Rectal smooth muscle tissue (tissue), 1 donor: ENCODE measurements around the gene HNRNPK.
"Not testable (repeated sequence)": the region's sequence is repeated elsewhere in the genome, so short reads cannot be mapped to it uniquely, and the experiment has no call there.

ENCODE experiments used
- H3K27ac ChIP-seq: one replicate; pipeline ENCODE4 v1.7.0; 2013; ENCODE audit warnings: low read depth, low read length, inconsistent platforms
- H3K27me3 ChIP-seq: one replicate; pipeline ENCODE4 v1.7.0; 2013; ENCODE audit warnings: low read length; ENCODE audit not compliant: control insufficient read depth, insufficient read depth
- H3K36me3 ChIP-seq: one replicate; pipeline ENCODE4 v1.7.0; 2013; ENCODE audit warnings: low read length; ENCODE audit not compliant: control insufficient read depth, insufficient read depth
- H3K4me1 ChIP-seq: one replicate; pipeline ENCODE4 v1.7.0; 2013; ENCODE audit warnings: low read length; ENCODE audit not compliant: control insufficient read depth, insufficient read depth
- H3K4me3 ChIP-seq: one replicate; pipeline ENCODE4 v1.7.0; 2013; ENCODE audit warnings: low read length
- H3K9ac ChIP-seq: one replicate; pipeline ENCODE4 v1.7.0; 2013; ENCODE audit warnings: low read length

HNRNPK gene

DNA sequence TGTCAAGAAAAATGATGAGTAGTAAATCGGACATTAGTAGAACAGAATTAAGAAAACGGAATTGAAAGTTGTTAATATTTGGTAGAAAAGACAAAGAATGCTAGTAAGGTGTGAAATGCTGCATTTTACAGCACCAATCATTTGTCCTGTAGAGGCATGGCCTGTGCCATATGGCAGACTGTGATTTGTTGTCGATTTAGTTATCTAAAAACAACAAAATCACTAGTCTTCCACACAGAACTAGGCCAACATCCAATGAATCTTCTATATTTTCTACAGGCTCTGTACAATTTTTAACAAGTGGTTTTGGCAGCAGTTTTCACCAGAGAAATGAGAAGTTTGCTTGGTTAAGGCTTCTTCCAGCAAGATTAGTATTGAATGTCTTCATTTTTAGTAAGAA is 10.4 kb downstream of the HNRNPK start:
- no peaks in the 10 kb centered on the region for H3K4me1 ChIP-seq
- H3K27me3 ChIP-seq: no peaks in the 10 kb centered on the region
- peaks cover 29% of the 10 kb centered on the region for H3K36me3 ChIP-seq
- H3K9ac ChIP-seq: no peak overlapping the region
- no peak overlapping the region for H3K27ac ChIP-seq
- H3K4me3 ChIP-seq: no peak overlapping the region

DNA sequence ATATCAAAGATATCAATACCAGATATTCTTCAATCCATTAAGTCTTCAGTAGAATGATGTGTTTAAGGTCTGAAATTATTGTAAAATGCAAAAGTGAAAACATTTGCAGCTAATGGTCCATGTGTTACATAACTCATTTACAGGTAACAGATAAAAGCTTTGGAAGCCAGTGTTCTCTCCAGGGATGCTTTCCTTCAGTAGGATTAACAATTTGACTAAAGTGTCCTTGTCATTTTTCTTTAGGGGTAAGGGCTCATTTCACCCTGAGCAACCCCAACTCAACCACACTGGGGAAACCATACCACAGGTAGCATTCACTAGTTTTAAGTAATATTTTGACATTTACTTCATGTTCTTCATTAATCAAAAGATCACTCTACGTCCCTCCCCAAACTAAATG is 12.9 kb downstream of the HNRNPK start:
- Histone ChIP-seq H3K27me3 (no peaks in the 10 kb centered on the region), H3K9ac (no peak overlapping the region), H3K27ac (no peak overlapping the region), H3K4me3 (no peak overlapping the region), H3K4me1 (no peaks in the 10 kb centered on the region), H3K36me3 (peaks cover 14% of the 10 kb centered on the region)

DNA sequence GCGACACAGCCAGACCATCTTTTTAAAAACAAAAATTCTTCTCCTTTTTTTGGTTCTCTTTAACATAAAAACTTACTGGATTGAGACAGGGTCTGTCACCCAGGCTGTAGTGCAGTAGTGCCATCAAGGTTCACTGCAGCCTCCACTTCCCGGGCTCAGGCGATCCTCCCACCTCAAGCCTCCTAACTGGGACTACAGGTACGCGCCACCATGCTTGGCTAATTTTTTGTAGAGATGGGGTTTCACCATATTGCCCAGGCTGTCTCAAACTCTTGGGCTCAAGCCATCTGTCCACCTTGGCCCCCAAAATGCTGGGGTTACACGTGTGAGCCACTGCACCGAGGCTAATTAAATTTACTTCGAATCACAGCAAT is 13.8 kb downstream of the HNRNPK start:
- Histone ChIP-seq H3K4me3 (no peak overlapping the region), H3K27ac (no peak overlapping the region), H3K9ac (no peak overlapping the region), H3K36me3 (peaks cover 7% of the 10 kb centered on the region), H3K27me3 (no peaks in the 10 kb centered on the region), H3K4me1 (no peaks in the 10 kb centered on the region)

DNA sequence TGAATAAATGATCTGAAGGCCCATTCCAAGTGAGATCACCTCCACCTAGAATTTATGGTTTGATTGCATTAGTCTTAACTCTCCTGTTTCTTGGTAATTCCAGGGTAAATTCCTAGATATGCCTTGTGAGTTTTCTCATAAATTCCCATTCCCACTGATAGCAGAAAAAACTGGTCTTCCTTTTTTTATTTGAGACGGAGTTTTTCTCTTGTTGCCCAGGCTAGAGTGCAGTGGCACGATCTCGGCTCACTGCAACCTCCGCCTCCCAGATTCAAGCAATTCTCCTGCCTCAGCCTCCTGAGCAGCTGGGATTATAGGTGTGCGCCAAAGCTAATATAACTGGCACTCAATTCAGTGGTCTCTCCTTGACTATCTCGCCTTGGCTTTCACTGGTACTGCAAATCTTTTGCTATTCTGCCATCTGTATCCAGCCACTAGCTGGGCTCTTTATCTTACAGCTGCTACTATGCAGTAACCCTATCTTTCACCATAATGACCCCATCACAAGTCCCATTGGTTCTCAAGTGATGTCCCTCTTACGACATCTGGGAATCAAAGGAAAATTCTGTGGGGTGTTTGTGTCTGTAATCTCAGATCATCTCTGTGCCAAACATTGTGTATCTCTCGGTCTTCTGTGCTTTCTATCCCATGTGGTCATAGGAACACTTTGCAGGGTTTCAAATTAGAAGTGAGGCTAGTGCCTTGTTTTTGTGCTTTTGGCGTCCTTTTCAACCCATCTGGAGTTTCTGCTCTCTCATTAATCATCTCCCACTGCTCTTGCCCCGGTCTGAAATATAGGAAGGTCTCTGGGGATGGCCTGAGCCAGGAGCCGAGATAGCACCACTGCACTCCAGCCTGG is 14.4 kb downstream of the HNRNPK start:
- H3K9ac ChIP-seq: no peak overlapping the region
- H3K27ac ChIP-seq: no peak overlapping the region
- no peaks in the 10 kb centered on the region for H3K27me3 ChIP-seq
- H3K4me1 ChIP-seq: no peaks in the 10 kb centered on the region
- H3K36me3 ChIP-seq: peaks cover 7% of the 10 kb centered on the region
- H3K4me3 ChIP-seq: no peak overlapping the region

DNA sequence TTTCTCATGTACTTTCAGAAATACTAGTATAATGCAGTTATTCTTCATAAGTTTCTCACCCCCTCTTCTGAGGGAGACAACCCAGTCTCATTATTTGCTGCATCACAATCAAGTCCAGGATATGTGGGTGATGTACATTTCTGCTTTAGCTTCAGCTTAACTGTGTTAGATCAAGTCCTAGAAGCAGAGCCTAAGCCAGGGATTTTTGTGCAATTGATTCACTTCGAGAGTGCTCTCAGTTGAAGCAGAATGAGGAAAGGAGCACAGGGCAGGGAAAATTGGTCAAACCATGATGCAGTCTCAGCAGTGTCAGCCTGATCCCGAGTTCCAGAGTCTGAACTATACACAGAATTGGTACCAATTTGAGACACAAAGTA is 15.1 kb downstream of the HNRNPK start:
- no peak overlapping the region for H3K27ac ChIP-seq
- no peak overlapping the region for H3K9ac ChIP-seq
- no peak overlapping the region for H3K4me3 ChIP-seq
- H3K27me3 ChIP-seq: no peaks in the 10 kb centered on the region
- peaks cover 6% of the 10 kb centered on the region for H3K36me3 ChIP-seq
- no peaks in the 10 kb centered on the region for H3K4me1 ChIP-seq

DNA sequence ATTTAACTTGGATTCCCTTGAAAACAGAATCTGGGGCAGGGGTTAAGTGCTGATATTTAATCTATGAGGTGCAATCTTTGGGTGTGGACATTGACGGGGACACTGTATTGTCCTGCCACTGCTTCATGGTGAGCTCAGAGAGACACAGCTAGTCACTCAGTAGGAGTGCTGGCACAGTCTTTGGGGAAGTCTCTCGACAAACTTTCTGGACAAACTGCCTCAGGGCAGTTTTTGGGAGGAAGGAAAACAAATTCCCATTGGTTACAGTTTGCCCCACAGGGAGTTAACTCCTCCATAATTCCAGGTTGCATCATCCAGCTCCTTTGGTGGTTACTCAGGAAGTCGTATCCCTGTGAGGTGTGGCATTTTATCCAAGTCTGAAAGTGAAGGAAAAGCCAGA is 17.9 kb downstream of the HNRNPK start:
- H3K4me1 ChIP-seq: peaks cover 2% of the 10 kb centered on the region
- no peaks in the 10 kb centered on the region for H3K27me3 ChIP-seq
- no peak overlapping the region for H3K9ac ChIP-seq
- no peak overlapping the region for H3K4me3 ChIP-seq
- no peaks in the 10 kb centered on the region for H3K36me3 ChIP-seq
- no peak overlapping the region for H3K27ac ChIP-seq

DNA sequence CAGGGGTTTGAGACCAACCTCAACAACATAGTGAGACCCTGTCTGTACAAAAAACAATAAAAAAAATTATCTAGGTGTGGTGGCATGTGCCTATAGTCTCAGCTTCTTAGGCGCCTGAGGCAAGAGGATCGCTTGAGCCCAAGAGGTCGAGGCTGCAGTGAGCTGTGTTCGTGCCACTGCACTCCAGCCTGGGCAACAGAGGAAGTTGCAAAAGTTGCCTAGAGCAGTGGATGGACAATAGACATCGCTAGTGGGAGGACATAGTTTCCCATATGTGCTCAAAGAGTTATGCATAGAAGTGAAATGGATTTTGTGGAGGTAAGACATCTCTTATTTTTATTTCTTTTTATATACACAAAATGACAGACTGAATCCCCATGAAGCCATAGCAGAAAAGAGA is 19.0 kb downstream of the HNRNPK start:
- H3K27ac ChIP-seq: no peak overlapping the region
- no peak overlapping the region for H3K9ac ChIP-seq
- no peaks in the 10 kb centered on the region for H3K36me3 ChIP-seq
- H3K27me3 ChIP-seq: no peaks in the 10 kb centered on the region
- no peak overlapping the region for H3K4me3 ChIP-seq
- peaks cover 4% of the 10 kb centered on the region for H3K4me1 ChIP-seq

DNA sequence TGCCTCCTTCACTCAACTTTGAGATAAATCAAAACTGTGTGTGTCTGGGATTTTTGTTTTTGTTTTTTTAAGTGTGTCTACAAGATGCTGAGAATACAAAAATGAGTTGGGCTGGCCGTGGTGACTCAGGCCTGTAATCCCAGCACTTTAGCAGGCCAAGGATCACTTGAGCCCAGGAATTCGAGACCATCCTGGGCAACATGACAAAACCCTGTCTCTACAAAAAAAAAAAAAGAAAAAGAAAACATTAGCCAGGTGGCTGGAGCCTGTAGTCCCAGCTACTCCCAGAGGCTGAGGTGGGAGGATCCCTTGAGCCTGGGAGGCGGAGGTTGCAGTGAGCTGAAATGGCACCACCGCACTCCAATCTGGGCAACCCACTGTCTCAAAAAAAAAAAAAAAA is 21.0 kb downstream of the HNRNPK start:
- Histone ChIP-seq H3K36me3 (no peaks in the 10 kb centered on the region), H3K4me3 (no peak overlapping the region), H3K4me1 (peaks cover 8% of the 10 kb centered on the region), H3K27me3 (no peaks in the 10 kb centered on the region), H3K27ac (no peak overlapping the region), H3K9ac (no peak overlapping the region)

DNA sequence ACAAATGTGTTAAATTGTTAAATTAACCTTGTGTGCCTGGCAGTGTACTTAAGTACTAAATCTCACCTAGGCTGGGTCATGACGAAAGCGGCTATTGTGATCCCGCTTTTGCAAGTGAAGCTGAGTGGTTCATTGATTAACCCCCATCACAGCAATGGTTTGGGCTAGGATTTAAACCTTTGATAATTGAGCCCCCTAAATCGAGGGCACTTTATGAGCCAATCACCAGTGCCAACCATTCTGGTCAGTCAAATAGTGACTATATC is 22.8 kb downstream of the HNRNPK start:
- Histone ChIP-seq H3K4me3 (peak overlapping the region; percentile 88), H3K36me3 (no peaks in the 10 kb centered on the region), H3K9ac (no peak overlapping the region), H3K27ac (peak overlapping the region; percentile 85), H3K4me1 (peaks cover 8% of the 10 kb centered on the region), H3K27me3 (no peaks in the 10 kb centered on the region)

DNA sequence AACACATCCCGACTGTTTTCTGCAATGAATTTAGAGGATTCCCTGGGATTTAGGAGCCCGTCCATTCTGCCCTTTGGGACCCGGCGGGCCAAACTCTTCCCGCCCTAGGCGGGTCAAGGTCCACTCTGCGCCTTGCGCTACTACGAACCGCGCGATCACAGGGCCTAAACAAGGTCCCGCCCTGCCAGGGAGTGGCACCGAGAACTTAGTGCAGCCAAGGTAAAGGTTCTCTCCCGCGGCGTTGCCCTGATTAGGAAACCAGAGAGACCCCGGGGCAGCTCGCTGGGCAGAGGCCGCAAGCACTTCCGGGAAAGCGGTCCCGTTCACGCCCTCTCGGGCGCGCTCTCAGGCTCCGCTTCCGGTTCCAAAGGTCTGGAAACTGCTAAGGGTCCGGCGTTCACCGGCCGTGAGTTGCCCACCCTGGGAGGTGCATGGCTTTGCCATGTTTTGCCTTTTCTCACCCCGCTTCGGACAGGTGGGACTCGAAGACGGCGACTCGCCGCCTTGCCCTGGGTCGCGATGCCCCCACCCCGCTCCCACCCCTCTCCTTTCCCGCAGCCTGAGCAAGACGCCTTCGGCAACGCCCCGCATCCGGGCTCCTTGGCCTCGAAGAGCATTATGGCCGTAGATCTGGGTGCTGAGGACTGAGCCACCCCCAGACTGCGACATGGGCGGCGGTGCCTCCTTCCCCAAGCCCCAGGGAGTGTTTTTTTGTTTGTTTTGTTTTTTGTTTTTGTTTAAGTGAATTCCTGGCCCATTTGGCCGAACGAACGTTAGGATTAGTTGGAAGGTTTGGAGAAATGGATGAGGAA is 23.4 kb downstream of the HNRNPK start:
- Histone ChIP-seq H3K9ac (peak overlapping the region; percentile 91), H3K27me3 (no peaks in the 10 kb centered on the region), H3K4me1 (peaks cover 8% of the 10 kb centered on the region), H3K4me3 (peak overlapping the region; percentile 88), H3K36me3 (peaks cover 2% of the 10 kb centered on the region), H3K27ac (peak overlapping the region; percentile 85)

DNA sequence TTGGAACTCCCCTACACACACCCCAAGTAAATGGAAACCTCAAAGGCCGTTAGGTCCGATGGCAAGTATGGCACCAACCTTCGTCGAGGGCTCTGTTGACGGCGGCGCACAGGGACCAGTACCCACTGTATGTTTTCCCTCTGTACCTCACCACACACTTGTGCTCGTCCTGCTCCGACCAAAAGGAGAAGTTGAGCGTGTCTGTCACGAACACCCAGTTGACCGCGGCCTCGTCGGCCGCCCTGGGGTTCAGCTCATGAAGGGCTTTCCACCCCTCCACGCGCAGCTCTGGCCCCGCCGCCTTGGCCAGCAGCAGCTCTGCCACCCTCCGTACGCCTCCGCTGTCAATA is 24.0 kb downstream of the HNRNPK start:
- H3K27ac ChIP-seq: peak overlapping the region; percentile 85
- peaks cover 8% of the 10 kb centered on the region for H3K4me1 ChIP-seq
- peaks cover 2% of the 10 kb centered on the region for H3K36me3 ChIP-seq
- H3K9ac ChIP-seq: peak overlapping the region; percentile 91
- no peaks in the 10 kb centered on the region for H3K27me3 ChIP-seq
- peak overlapping the region; percentile 88 for H3K4me3 ChIP-seq

DNA sequence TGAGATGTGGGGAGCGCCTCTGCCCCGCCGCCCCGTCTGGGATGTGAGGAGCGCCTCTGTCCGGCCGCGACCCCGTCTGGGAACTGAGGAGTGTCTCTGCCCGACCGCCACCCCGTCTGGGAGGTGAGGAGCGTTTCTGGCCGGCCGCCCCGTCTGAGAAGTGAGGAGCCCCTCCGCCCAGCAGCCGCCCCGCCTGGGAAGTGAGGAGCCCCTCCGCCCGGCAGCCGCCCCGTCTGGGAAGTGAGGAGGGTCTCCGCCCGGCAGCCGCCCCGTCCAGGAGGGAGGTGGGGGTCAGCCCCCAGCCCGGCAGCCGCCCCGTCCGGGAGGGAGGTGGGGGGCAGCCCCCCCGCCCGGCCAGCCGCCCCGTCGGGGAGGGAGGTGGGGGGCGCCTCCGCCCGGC is 31.9 kb downstream of the HNRNPK start:
- not testable (repeated sequence) for H3K27ac ChIP-seq, H3K27me3 ChIP-seq, H3K4me3 ChIP-seq, H3K9ac ChIP-seq, H3K4me1 ChIP-seq, H3K36me3 ChIP-seq
